ENCODE data around the gene MARCHF4. TPM values are rescaled to one million over a fixed set of nuclear protein-coding genes. Genes with fewer than 3 reads are reported as not detected.

The MARCHF4 gene
- total RNA-seq, 3 donors from 2014 or later = 0.22 to 0.29 (median 0.25) TPM

GRCh38 chr2:216414772-216415319 lies 42.6 kb upstream of the MARCHF4 start:
- no peak for ATAC-seq
- Histone ChIP-seq H3K4me1 (ENCODE audit: low read depth) (no peaks in the 10 kb centered on the region), H3K36me3 (ENCODE audit: low read depth) (peaks cover 5% of the 10 kb centered on the region), H3K9me3 (no peaks in the 10 kb centered on the region), H3K4me3 (no peak overlapping the region)
- intact Hi-C loops (cut with DNase I, micrococcal nuclease) = no loop called here
- no peak for DNase-seq
- no peak for TF ChIP-seq CTCF (IDR thresholded peaks at IDR 0.05)

- H3K4me3 ChIP-seq = no peak overlapping the region
- no peak for TF ChIP-seq CTCF (IDR thresholded peaks at IDR 0.05)
- ATAC-seq (no peak), DNase-seq (no peak)
- H3K4me1 ChIP-seq (ENCODE audit: low read depth) = no peaks in the 10 kb centered on the region
- peaks cover 5% of the 10 kb centered on the region for H3K36me3 ChIP-seq (ENCODE audit: low read depth)
- H3K9me3 ChIP-seq = no peaks in the 10 kb centered on the region
- intact Hi-C loops (cut with DNase I, micrococcal nuclease) = no loop called here
Measured at GRCh38 chr2:216413882-216414281, 41.6 kb upstream of the MARCHF4 start.

GRCh38 chr2:216412022-216412999 lies 40.0 kb upstream of the MARCHF4 start, which contains the start of gene SMARCAL1:
Gene SMARCAL1 (plus strand): TSS chr2:216412484. CDS start chr2:216414705, 2,221 bp downstream.
- intact Hi-C loops (cut with DNase I, micrococcal nuclease) = no loop called here
- DNase-seq (peak; percentile 99 to 100 (median 100)), ATAC-seq (peak; percentile 98)
- Histone ChIP-seq H3K4me3 (peak within 1 kb of the TSS; percentile 58), H3K36me3 (ENCODE audit: low read depth) (peaks cover 5% of the 10 kb centered on the region), H3K4me1 (ENCODE audit: low read depth) (no peaks in the 10 kb centered on the region), H3K9me3 (no peaks in the 10 kb centered on the region)
- TF ChIP-seq CTCF (IDR thresholded peaks at IDR 0.05) = peak; percentile 12

- DNase-seq = no peak
- ATAC-seq = no peak
- peaks cover 5% of the 10 kb centered on the region for H3K36me3 ChIP-seq (ENCODE audit: low read depth)
- no peak overlapping the region for H3K4me3 ChIP-seq
- no peaks in the 10 kb centered on the region for H3K4me1 ChIP-seq (ENCODE audit: low read depth)
- H3K9me3 ChIP-seq = no peaks in the 10 kb centered on the region
- intact Hi-C loops (cut with DNase I, micrococcal nuclease) = no loop called here
- no peak for TF ChIP-seq CTCF (IDR thresholded peaks at IDR 0.05)
Measured at GRCh38 chr2:216410550-216410949, 38.3 kb upstream of the MARCHF4 start.

- DNase-seq = no peak
- Histone ChIP-seq H3K4me3 (no peak overlapping the region), H3K36me3 (ENCODE audit: low read depth) (peaks cover 5% of the 10 kb centered on the region), H3K4me1 (ENCODE audit: low read depth) (no peaks in the 10 kb centered on the region), H3K9me3 (no peaks in the 10 kb centered on the region)
- TF ChIP-seq CTCF (IDR thresholded peaks at IDR 0.05) = no peak
- no peak for ATAC-seq
- intact Hi-C loops (cut with DNase I, micrococcal nuclease) = no loop called here
Measured at GRCh38 chr2:216408426-216409290, 36.4 kb upstream of the MARCHF4 start.
